SJSA1 (cell line): ENCODE measurements around the gene LOC128125822.
"Not testable (repeated sequence)": the region's sequence is repeated elsewhere in the genome, so short reads cannot be mapped to it uniquely, and the experiment has no call there.

Source experiments
- DNase-seq, 2 experiments: peaks; one replicate each; pipeline ENCODE4 v3.0.0-alpha.2; 2015 to 2020; ENCODE audit warnings: low spot score in 2 of 2, low read depth in 1 of 2
- H3K27ac ChIP-seq: fragments of 250-450 bp; sonication (Bioruptor Pico); 2 replicates; pipeline ENCODE4 v1.5.1; 2020; ENCODE audit warnings: mild to moderate bottlenecking, moderate library complexity
- H3K27me3 ChIP-seq: fragments of 250-450 bp; sonication (Bioruptor Pico); replicated peaks from 2 replicates; pipeline ENCODE4 v1.5.1; 2020; ENCODE audit warnings: mild to moderate bottlenecking, moderate library complexity
- H3K36me3 ChIP-seq: fragments of 250-450 bp; sonication (Bioruptor Pico); 2 replicates; pipeline ENCODE4 v1.5.1; 2020; ENCODE audit warnings: mild to moderate bottlenecking
- H3K4me1 ChIP-seq: fragments of 250-450 bp; sonication (Bioruptor Pico); replicated peaks from 2 replicates; pipeline ENCODE4 v1.6.1; 2021; ENCODE audit warnings: mild to moderate bottlenecking
- H3K4me3 ChIP-seq: fragments of 250-450 bp; sonication (Bioruptor Pico); 2 replicates; pipeline ENCODE4 v1.5.1; 2020; ENCODE audit warnings: mild to moderate bottlenecking
- H3K9me3 ChIP-seq: fragments of 250-450 bp; sonication (Bioruptor Pico); replicated peaks from 2 replicates; pipeline ENCODE4 v1.5.1; 2020; ENCODE audit warnings: mild to moderate bottlenecking

LOC128125822 gene

DNA sequence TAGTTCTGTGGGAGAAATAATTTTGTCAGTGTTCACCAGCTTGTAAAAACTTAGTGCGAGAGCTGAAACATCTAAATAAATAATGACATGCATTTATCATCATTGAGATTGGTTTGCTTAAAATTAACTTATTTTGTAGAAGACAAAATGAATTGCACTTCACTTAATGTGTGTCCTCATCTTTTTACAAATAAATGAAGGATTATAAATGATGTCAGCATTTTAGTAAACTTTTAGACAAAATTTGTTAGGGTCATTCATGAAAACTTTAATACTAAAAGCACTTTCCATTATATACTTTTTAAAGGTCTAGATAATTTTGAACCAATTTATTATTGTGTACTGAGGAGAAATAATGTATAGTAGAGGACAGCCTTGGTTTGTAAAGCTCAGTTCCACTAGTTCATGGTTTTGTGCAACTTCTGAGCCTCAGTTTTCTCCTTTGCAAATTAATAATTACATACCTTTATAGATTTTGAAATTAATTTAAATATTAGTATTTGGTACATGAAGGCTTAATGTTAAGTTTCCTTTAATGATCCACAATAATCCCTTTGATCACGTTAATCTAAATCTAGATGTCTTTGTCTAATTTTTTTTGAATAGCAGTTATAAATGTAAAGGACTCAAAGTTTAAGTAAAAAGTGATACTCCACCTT, 9.2 kb downstream of the LOC128125822 start:
- H3K36me3 ChIP-seq = peaks cover 55% of the 10 kb centered on the region

DNA sequence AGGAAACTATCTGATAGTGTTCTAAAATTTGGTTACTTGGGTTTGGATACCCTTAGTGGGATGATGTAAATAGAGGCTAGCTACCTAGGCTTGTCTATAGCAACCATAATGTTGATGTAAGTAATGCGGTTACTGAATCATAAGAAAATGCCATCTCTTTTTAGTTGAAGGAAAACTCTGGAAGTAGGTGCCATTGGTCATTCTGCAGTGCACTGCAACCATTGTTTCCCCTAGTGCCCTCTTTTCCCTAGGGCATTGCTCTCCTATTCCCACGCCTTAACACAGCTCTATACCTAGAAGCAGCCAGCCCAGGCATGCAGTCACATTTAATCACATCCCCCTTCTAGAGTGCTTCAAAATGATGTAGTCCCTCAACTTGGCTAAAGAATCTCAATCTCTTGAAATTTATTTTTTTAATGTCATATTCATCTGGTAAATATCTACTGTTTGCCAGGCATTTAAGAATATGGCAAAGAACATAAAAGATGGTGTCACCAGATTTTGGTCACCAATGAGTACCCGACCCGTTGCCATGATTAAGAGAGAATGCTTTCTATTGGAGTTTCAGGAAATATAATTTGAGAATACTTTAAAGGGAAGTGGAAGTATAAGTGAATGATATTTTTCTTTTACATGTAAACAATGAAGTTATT, 10.4 kb downstream of the LOC128125822 start:
- H3K4me1 ChIP-seq = no peaks in the 10 kb centered on the region
- no peak overlapping the region for H3K4me3 ChIP-seq
- no peak overlapping the region for H3K27ac ChIP-seq
- peaks cover 44% of the 10 kb centered on the region for H3K36me3 ChIP-seq
- no peaks in the 10 kb centered on the region for H3K9me3 ChIP-seq
- no peaks in the 10 kb centered on the region for H3K27me3 ChIP-seq
- no peak for DNase-seq

More for the DNA sequence above, 9.2 kb downstream of the LOC128125822 start:
- H3K27ac ChIP-seq = no peak overlapping the region
- no peak overlapping the region for H3K4me3 ChIP-seq
- DNase-seq = no peak
- no peaks in the 10 kb centered on the region for H3K4me1 ChIP-seq
- no peaks in the 10 kb centered on the region for H3K27me3 ChIP-seq
- no peaks in the 10 kb centered on the region for H3K9me3 ChIP-seq

DNA sequence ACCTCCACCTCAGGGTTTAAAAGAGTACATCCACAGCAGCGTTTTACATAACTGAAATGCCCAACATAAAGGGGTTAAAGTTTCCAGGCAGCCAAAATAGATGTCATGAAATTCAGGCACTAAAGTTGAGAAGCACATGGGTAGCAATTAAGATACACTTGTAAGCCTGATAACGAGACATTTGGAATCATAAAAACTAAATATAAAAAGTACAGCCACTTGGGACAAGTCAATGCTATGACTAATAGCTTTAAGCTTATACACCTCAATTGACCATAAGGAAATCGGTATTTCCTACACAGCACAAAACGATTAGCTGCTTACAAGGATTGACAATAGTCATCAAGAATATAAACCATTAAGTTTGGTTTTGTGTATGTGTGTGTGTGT, 11.8 kb downstream of the LOC128125822 start:
- H3K9me3 ChIP-seq = no peaks in the 10 kb centered on the region
- no peak for DNase-seq

DNA sequence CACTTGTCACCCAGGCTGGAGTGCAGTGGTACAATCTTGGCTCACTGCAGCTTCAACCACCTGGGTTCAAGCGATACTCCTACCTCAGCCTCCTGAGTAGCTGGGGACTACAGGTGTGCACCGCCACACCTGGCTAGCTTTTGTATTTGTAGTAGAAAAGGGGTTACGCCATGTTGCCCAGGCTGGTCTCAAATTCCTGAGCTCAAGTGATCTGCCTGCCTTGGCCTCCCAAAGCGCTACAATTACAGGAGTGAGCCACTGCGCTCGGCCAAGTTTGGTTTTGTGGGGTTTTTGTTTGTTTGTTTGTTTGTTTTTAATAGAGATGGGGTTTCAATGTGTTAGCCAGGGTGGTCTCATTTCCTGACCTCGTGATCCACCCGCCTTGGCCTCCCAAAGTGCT, 12.3 kb downstream of the LOC128125822 start:
- H3K4me3 ChIP-seq = no peak overlapping the region
- DNase-seq = no peak
- H3K27me3 ChIP-seq = no peaks in the 10 kb centered on the region
- H3K9me3 ChIP-seq = no peaks in the 10 kb centered on the region
- peaks cover 26% of the 10 kb centered on the region for H3K36me3 ChIP-seq
- no peaks in the 10 kb centered on the region for H3K4me1 ChIP-seq
- H3K27ac ChIP-seq = no peak overlapping the region

More for the DNA sequence above, 11.8 kb downstream of the LOC128125822 start:
- Histone ChIP-seq H3K4me1 (no peaks in the 10 kb centered on the region), H3K36me3 (peaks cover 31% of the 10 kb centered on the region), H3K4me3 (no peak overlapping the region), H3K27me3 (no peaks in the 10 kb centered on the region), H3K27ac (no peak overlapping the region)

DNA sequence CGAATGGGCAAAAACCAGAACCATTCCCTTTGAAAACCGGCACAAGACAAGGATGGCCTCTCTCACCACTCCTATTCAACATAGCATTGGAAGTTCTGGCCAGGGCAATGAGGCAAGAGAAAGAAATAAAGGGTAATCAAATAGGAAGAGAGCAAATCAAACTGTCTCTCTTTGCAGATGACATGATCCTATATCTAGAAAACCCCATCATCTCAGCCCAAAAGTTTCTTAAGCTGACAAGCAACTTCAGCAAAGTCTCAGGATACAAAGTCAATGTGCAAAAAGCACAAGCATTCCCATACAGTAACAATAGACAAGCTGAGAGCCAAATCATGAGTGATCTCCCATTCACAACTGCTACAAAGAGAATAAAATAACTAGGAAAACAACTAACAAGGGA, 13.4 kb downstream of the LOC128125822 start:
- not testable (repeated sequence) for DNase-seq, H3K27ac ChIP-seq, H3K9me3 ChIP-seq, H3K27me3 ChIP-seq, H3K4me3 ChIP-seq, H3K4me1 ChIP-seq
- peaks cover 15% of the 10 kb centered on the region for H3K36me3 ChIP-seq

DNA sequence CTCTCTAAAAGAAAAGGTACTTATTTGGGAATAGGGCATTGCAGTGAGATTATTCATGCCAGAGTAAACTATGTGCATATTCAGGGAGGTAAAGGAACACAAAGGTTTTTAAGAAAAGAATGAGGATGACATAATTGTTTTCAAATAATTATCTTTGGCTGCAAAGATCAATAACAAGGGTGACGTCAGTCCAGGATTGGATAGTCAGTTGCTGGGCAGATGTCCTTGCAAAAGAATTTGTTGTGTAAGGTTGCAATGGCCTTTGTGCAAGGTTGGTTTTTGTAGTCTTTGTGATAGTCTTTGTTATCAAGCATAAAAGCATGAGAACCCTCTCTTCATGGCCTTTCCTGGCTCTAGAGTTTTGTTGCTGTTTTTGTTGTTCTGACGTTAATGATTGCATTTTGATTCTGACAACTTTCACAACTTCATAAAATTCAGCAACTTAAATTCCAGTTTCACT, 17.7 kb downstream of the LOC128125822 start:
- no peak overlapping the region for H3K4me3 ChIP-seq
- no peaks in the 10 kb centered on the region for H3K9me3 ChIP-seq
- H3K4me1 ChIP-seq = no peaks in the 10 kb centered on the region
- no peaks in the 10 kb centered on the region for H3K36me3 ChIP-seq
- no peaks in the 10 kb centered on the region for H3K27me3 ChIP-seq
- no peak for DNase-seq
- no peak overlapping the region for H3K27ac ChIP-seq

DNA sequence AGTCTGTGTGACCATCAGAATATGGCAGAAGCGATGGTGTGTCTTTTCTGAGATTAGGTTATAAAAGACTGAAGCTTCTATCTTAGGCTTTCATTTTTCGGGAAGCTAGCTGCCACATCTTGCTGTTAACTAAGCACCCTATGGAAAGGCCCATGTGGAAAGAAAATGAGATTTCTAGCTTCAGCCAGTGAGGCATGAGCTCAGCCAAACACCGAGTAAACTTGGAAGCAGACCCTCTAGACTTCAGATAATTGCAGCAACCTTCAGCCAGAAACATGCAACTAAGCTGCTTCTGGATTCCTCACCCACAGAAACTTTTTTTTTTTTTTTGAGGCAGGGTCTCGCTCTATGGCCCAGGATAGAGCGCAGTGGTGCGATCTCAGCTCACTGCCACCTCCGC, 20.6 kb downstream of the LOC128125822 start:
- Histone ChIP-seq H3K27me3 (no peaks in the 10 kb centered on the region), H3K27ac (no peak overlapping the region), H3K4me3 (no peak overlapping the region), H3K4me1 (no peaks in the 10 kb centered on the region), H3K36me3 (no peaks in the 10 kb centered on the region), H3K9me3 (no peaks in the 10 kb centered on the region)
- DNase-seq = no peak

DNA sequence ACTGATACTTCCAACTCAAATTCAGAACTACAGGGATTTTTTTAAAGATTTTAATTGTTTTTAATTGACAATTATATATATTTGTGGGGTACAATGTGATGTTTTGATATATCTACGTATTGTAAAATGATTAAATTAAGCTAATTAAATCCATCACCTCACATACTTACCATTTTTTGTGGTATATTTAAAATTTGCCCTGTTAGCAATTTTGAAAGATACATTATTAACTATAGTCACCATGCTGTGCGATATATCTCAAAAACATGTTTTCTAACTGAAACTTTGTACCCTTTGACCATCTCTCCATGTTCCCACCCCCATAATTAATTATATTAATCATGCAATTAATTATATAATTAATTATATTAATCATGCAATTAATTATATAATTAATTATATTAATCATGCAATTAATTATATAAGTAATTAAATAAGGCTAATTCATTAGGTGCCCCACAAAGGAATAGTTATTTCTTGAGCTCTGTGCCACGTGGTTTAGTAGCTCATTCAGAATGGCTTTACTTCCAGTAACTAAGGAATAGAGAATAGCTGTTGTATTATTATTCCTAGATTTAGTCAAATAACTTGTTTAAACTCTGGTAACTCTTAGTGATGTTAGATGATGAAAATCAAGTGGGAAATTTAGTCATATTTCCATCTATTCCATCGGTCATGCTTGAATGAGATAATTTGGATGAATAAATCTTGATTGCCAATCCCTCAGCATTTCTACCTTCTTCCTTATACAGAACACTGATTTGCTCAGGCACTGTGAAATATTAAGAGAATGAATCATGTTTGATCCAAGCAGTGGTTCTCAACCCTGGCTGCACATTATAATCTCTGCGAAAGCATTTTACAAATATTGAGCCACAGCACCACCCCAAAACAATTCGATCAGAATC, 25.1 kb downstream of the LOC128125822 start:
- Histone ChIP-seq H3K27ac (no peak overlapping the region), H3K36me3 (no peaks in the 10 kb centered on the region), H3K4me1 (0 out of 2 replicates have a peak, but pooled peaks cover 3% of the 10 kb centered on the region), H3K9me3 (no peaks in the 10 kb centered on the region), H3K27me3 (peaks cover 2% of the 10 kb centered on the region; the same call in 1 of the 2 replicates), H3K4me3 (no peak overlapping the region)
- no peak for DNase-seq

DNA sequence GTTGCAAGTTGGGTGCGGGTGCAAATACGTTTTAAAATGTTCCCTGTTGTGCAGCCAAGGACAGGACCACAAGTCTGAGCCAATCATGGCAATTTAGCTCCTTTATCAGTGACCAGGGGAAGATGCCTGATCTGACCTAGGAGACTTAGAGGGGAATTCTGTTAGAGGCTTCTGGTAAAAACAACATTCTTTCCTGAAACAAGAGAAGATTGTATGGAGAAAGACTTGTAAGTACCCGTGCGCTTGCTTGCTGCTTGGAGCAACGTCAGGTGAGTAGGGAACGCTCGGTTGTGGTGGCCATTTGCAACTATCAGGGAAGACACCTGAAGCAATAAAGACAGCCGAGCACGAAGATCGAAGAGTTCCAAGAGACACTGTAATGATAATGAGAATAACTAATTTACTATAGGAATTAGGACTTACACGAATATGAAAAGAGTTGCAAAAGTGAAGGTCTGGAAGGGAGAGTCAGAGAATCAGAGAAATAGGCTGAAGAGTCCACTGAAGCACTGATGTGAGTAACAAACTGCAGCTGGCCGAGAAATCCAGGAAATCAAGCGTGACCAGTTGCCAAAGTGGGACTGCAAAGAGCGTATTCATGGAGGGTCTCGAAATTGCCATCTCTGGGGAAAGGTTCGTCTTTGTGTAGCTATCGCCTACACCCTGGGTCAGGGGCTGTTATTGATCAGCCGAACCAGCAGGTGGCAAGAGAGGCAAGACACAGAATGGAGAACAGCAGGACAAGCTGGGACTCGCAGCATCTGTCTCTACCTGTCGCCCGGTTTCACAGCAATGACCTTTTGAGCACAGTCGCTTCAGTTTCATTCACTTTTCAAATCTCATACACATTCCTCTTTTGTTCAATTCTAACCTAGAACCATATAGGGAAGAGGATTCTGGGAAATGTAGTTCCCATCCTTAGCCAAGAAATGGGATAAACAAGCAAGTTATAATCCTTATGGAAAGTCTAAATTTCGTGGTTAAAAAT, 26.1 kb downstream of the LOC128125822 start:
- Histone ChIP-seq H3K9me3 (no peaks in the 10 kb centered on the region), H3K27me3 (peaks cover 2% of the 10 kb centered on the region; the same call in 1 of the 2 replicates), H3K36me3 (no peaks in the 10 kb centered on the region), H3K27ac (no peak overlapping the region), H3K4me1 (0 out of 2 replicates have a peak, but pooled peaks cover 3% of the 10 kb centered on the region), H3K4me3 (no peak overlapping the region)
- DNase-seq = peak; percentile 50

DNA sequence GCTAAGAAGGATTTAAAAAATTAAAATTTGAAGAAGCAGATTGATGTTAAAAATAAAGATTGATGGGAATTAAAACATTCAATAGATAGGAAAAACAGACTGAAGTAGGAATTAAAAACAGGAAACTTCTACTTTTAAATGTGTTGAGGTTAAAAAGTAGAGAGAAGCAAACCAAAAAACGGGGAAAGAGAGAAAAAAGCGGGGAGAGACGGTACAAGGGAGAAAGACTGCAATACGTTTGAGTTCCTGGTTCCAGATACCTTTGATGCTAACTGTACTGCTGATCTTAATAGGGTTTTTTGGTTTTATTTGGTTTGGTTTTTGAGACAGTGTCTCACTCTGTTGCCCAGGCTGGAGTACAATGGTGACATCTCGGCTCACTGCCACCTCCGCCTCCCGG, 27.0 kb downstream of the LOC128125822 start:
- no peak overlapping the region for H3K27ac ChIP-seq
- H3K36me3 ChIP-seq = no peaks in the 10 kb centered on the region
- H3K4me1 ChIP-seq = 0 out of 2 replicates have a peak, but pooled peaks cover 3% of the 10 kb centered on the region
- H3K4me3 ChIP-seq = no peak overlapping the region
- no peaks in the 10 kb centered on the region for H3K9me3 ChIP-seq
- no peak for DNase-seq
- peaks cover 2% of the 10 kb centered on the region; the same call in 1 of the 2 replicates for H3K27me3 ChIP-seq

DNA sequence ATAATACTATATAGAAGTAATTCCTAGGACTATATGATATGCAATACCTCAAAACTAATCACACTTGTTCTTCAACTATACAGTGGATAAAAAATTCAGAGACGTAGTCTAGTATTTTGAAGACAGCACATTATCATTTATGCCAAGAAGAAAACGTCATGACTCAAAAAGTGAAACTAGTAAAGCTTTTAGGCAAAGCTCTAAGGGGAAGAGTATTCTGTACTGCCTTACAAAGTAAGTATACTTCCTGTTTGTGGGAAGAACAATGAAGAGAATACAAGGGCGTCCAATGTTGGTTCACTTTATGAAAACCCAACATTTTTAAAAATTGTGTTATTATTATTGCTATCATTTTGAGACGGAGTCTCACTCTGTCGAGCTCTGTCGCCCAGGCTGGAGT, 27.9 kb downstream of the LOC128125822 start:
- H3K4me1 ChIP-seq = 0 out of 2 replicates have a peak, but pooled peaks cover 3% of the 10 kb centered on the region
- H3K9me3 ChIP-seq = no peaks in the 10 kb centered on the region
- DNase-seq = no peak
- H3K27ac ChIP-seq = no peak overlapping the region
- no peaks in the 10 kb centered on the region for H3K36me3 ChIP-seq
- H3K27me3 ChIP-seq = peaks cover 2% of the 10 kb centered on the region; the same call in 1 of the 2 replicates
- H3K4me3 ChIP-seq = no peak overlapping the region

DNA sequence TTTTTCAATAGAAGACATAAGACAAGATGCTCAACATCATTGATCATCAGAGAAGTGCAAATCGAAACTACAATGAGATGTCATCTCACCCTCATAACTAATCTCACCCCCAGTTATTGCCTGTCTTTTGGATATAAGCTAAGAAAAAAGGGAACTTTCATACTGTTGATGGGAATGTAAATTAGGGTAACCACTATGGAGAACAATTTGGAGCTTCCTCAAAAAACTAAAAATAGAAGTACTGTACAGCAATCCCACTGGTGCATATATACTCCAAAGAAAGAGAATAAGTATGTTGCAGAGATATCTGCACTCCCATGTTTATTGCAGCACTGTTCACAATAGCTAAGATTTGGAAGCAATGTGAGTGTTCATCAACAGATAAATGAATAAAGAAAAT, 37.0 kb downstream of the LOC128125822 start:
- DNase-seq = no peak
- H3K9me3 ChIP-seq = no peaks in the 10 kb centered on the region
- H3K36me3 ChIP-seq = no peaks in the 10 kb centered on the region
- H3K4me3 ChIP-seq = no peak overlapping the region
- no peak overlapping the region for H3K27ac ChIP-seq
- no peaks in the 10 kb centered on the region for H3K27me3 ChIP-seq
- H3K4me1 ChIP-seq = no peaks in the 10 kb centered on the region

DNA sequence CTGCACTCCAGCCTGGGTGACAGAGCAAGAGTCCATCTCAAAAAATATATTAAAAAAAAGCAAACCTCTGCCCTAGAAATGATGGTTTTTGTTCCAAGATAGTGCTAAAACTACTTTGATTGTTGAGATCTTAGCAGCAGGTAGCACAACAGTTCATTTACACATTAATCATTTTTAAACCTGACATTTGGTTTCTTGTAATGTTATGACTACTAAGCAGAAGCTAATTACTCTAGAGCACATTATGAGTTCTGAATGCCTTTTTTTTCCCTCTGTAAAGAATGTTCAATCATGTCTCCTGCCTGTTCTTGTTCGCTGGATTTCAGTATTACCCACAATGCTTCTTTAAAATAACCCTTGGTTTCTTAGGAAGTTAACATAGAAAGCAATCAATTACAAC, 38.7 kb downstream of the LOC128125822 start:
- DNase-seq = no peak
- Histone ChIP-seq H3K36me3 (no peaks in the 10 kb centered on the region), H3K27ac (no peak overlapping the region), H3K4me1 (no peaks in the 10 kb centered on the region), H3K27me3 (no peaks in the 10 kb centered on the region), H3K4me3 (no peak overlapping the region), H3K9me3 (no peaks in the 10 kb centered on the region)
